H1 (cell line): ENCODE results near the gene STIL. TPM values are rescaled to one million over a fixed set of nuclear protein-coding genes. Genes with fewer than 3 reads are reported as not detected.

ENCODE experiments used
- CEBPB ChIP-seq: IDR thresholded peaks from 2 replicates; pipeline ENCODE4 v1.6.1; 2012; ENCODE audit warnings: low read depth, low read length
- CHD2 ChIP-seq: IDR thresholded peaks from 2 replicates; pipeline ENCODE4 v1.6.1; 2012; ENCODE audit warnings: low read length, improper control_type of control experiment
- E2F6 ChIP-seq: IDR thresholded peaks from 2 replicates; pipeline ENCODE4 v1.6.1; 2012; ENCODE audit warnings: inconsistent platforms
- GTF2F1 ChIP-seq: IDR thresholded peaks from 2 replicates; pipeline ENCODE4 v1.6.1; 2012; ENCODE audit warnings: low read depth, low read length, improper control_type of control experiment, borderline replicate concordance
- HDAC6 ChIP-seq: IDR thresholded peaks from one replicate; pipeline ENCODE4 v1.7.1; 2012; ENCODE audit warnings: low read depth, mild to moderate bottlenecking, inconsistent platforms, low read length, moderate library complexity
- JUND ChIP-seq: IDR thresholded peaks from 2 replicates; pipeline ENCODE4 v1.6.1; 2011; ENCODE audit warnings: mild to moderate bottlenecking, improper control_type of control experiment, low read length
- NANOG ChIP-seq: IDR thresholded peaks from 2 replicates; pipeline ENCODE4 v1.6.1; 2011; ENCODE audit warnings: low read length, low read depth, mild to moderate bottlenecking, inconsistent platforms; ENCODE audit not compliant: insufficient read depth, poor library complexity, severe bottlenecking
- POU5F1 ChIP-seq: IDR thresholded peaks from 2 replicates; pipeline ENCODE4 v1.6.1; 2011; ENCODE audit warnings: low read depth, mild to moderate bottlenecking, low read length, moderate library complexity
- SRF ChIP-seq: IDR thresholded peaks from 2 replicates; pipeline ENCODE4 v1.6.1; 2011; ENCODE audit warnings: mild to moderate bottlenecking, low read depth, low read length, moderate library complexity
- polyA plus RNA-seq, 7 experiments: library from polyadenylated mRNA; depleted of rRNA in 3 of 7; stranded (reverse) in 5 of 7; unstranded in 2 of 7; fragments of >200 nt in 5 of 7; fragments of 200-250 nt in 2 of 7; gene quantifications; 1 replicate in 5 of 7; 2 replicates in 1 of 7; 4 replicates in 1 of 7; pipeline versions ENCODE4 v1.2.1 to v1.2.3, GENCODE V29; 2011 to 2013; ENCODE audit warnings: missing spikeins in 2 of 7, mixed read lengths in 2 of 7
- total RNA-seq: library from RNA; stranded (reverse); fragmentation: NEBNext Ultra II Directional; extraction: Animal tissue kit (Norgen Biotek cat#: 25700); gene quantifications from 2 replicates; pipeline ENCODE4 v1.2.1, GENCODE V29; 2021
- TF ChIP-seq, protein P1 (sequence below): fragments of 300-600 bp; sonication (generic); IDR thresholded peaks from 2 replicates; pipeline ENCODE4 v1.7.1; 2012; ENCODE audit warnings: low read length, moderate library complexity, mild to moderate bottlenecking, inconsistent platforms; ENCODE audit not compliant: insufficient replicate concordance

The STIL gene
- total and polyA plus RNA-seq, 2 of the 8 experiments (the other 6 are each of a cell fraction or from before 2014, with no cell fraction given): 13.6 to 25.1 TPM

GRCh38 chr1:47340227-47340626 is 26.3 kb upstream of the STIL start (continued):
- TF ChIP-seq, protein P1, sequence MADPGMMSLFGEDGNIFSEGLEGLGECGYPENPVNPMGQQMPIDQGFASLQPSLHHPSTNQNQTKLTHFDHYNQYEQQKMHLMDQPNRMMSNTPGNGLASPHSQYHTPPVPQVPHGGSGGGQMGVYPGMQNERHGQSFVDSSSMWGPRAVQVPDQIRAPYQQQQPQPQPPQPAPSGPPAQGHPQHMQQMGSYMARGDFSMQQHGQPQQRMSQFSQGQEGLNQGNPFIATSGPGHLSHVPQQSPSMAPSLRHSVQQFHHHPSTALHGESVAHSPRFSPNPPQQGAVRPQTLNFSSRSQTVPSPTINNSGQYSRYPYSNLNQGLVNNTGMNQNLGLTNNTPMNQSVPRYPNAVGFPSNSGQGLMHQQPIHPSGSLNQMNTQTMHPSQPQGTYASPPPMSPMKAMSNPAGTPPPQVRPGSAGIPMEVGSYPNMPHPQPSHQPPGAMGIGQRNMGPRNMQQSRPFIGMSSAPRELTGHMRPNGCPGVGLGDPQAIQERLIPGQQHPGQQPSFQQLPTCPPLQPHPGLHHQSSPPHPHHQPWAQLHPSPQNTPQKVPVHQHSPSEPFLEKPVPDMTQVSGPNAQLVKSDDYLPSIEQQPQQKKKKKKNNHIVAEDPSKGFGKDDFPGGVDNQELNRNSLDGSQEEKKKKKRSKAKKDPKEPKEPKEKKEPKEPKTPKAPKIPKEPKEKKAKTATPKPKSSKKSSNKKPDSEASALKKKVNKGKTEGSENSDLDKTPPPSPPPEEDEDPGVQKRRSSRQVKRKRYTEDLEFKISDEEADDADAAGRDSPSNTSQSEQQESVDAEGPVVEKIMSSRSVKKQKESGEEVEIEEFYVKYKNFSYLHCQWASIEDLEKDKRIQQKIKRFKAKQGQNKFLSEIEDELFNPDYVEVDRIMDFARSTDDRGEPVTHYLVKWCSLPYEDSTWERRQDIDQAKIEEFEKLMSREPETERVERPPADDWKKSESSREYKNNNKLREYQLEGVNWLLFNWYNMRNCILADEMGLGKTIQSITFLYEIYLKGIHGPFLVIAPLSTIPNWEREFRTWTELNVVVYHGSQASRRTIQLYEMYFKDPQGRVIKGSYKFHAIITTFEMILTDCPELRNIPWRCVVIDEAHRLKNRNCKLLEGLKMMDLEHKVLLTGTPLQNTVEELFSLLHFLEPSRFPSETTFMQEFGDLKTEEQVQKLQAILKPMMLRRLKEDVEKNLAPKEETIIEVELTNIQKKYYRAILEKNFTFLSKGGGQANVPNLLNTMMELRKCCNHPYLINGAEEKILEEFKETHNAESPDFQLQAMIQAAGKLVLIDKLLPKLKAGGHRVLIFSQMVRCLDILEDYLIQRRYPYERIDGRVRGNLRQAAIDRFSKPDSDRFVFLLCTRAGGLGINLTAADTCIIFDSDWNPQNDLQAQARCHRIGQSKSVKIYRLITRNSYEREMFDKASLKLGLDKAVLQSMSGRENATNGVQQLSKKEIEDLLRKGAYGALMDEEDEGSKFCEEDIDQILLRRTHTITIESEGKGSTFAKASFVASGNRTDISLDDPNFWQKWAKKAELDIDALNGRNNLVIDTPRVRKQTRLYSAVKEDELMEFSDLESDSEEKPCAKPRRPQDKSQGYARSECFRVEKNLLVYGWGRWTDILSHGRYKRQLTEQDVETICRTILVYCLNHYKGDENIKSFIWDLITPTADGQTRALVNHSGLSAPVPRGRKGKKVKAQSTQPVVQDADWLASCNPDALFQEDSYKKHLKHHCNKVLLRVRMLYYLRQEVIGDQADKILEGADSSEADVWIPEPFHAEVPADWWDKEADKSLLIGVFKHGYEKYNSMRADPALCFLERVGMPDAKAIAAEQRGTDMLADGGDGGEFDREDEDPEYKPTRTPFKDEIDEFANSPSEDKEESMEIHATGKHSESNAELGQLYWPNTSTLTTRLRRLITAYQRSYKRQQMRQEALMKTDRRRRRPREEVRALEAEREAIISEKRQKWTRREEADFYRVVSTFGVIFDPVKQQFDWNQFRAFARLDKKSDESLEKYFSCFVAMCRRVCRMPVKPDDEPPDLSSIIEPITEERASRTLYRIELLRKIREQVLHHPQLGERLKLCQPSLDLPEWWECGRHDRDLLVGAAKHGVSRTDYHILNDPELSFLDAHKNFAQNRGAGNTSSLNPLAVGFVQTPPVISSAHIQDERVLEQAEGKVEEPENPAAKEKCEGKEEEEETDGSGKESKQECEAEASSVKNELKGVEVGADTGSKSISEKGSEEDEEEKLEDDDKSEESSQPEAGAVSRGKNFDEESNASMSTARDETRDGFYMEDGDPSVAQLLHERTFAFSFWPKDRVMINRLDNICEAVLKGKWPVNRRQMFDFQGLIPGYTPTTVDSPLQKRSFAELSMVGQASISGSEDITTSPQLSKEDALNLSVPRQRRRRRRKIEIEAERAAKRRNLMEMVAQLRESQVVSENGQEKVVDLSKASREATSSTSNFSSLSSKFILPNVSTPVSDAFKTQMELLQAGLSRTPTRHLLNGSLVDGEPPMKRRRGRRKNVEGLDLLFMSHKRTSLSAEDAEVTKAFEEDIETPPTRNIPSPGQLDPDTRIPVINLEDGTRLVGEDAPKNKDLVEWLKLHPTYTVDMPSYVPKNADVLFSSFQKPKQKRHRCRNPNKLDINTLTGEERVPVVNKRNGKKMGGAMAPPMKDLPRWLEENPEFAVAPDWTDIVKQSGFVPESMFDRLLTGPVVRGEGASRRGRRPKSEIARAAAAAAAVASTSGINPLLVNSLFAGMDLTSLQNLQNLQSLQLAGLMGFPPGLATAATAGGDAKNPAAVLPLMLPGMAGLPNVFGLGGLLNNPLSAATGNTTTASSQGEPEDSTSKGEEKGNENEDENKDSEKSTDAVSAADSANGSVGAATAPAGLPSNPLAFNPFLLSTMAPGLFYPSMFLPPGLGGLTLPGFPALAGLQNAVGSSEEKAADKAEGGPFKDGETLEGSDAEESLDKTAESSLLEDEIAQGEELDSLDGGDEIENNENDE: no peak
- TF ChIP-seq GTF2F1: no peak
- no peak for TF ChIP-seq CHD2
- TF ChIP-seq HDAC6: no peak
- no peak for TF ChIP-seq JUND
- no peak for TF ChIP-seq SRF
- TF ChIP-seq NANOG: no peak
- TF ChIP-seq E2F6: no peak
- no peak for TF ChIP-seq CEBPB
- no peak for TF ChIP-seq POU5F1
